Measurements from ENCODE around the gene HEATR3.
"Not testable (repeated sequence)": the region's sequence is repeated elsewhere in the genome, so short reads cannot be mapped to it uniquely, and the experiment has no call there.

Gene HEATR3

GRCh38 chr16:50120711-50121110, 54.9 kb downstream of the HEATR3 start:
- no peaks in the 10 kb centered on the region for H3K36me3 Mint-ChIP-seq
- H3K27me3 Mint-ChIP-seq = peaks cover 36% of the 10 kb centered on the region
- H3K4me3 Mint-ChIP-seq = no peak overlapping the region
- no peak for ATAC-seq
- H3K27ac Mint-ChIP-seq = no peak overlapping the region
- H3K9me3 Mint-ChIP-seq = no peaks in the 10 kb centered on the region
- H3K4me1 Mint-ChIP-seq = peaks cover 29% of the 10 kb centered on the region

GRCh38 chr16:50121278-50121677, 55.5 kb downstream of the HEATR3 start:
- Mint-ChIP-seq H3K27ac (peak overlapping the region; percentile 46), H3K27me3 (peaks cover 36% of the 10 kb centered on the region), H3K36me3 (no peaks in the 10 kb centered on the region), H3K4me1 (peaks cover 33% of the 10 kb centered on the region), H3K9me3 (no peaks in the 10 kb centered on the region), H3K4me3 (no peak overlapping the region)
- peak; percentile 65 for ATAC-seq

- peaks cover 30% of the 10 kb centered on the region for H3K27me3 Mint-ChIP-seq
- no peaks in the 10 kb centered on the region for H3K9me3 Mint-ChIP-seq
- H3K4me1 Mint-ChIP-seq = peaks cover 34% of the 10 kb centered on the region
- H3K27ac Mint-ChIP-seq = peak overlapping the region; percentile 46
- peak; percentile 63 for ATAC-seq
- no peaks in the 10 kb centered on the region for H3K36me3 Mint-ChIP-seq
- no peak overlapping the region for H3K4me3 Mint-ChIP-seq
Observed at GRCh38 chr16:50121721-50122445, 56.1 kb downstream of the HEATR3 start.

- H3K9me3 Mint-ChIP-seq = no peaks in the 10 kb centered on the region
- H3K27me3 Mint-ChIP-seq = peaks cover 24% of the 10 kb centered on the region
- no peak overlapping the region for H3K27ac Mint-ChIP-seq
- no peak overlapping the region for H3K4me3 Mint-ChIP-seq
- no peak for ATAC-seq
- peaks cover 34% of the 10 kb centered on the region for H3K4me1 Mint-ChIP-seq
- H3K36me3 Mint-ChIP-seq = no peaks in the 10 kb centered on the region
Observed at GRCh38 chr16:50123417-50123816, 57.6 kb downstream of the HEATR3 start.

- H3K4me1 Mint-ChIP-seq = peaks cover 30% of the 10 kb centered on the region
- no peak for ATAC-seq
- H3K27me3 Mint-ChIP-seq = peaks cover 13% of the 10 kb centered on the region
- H3K36me3 Mint-ChIP-seq = no peaks in the 10 kb centered on the region
- no peaks in the 10 kb centered on the region for H3K9me3 Mint-ChIP-seq
- H3K4me3 Mint-ChIP-seq = no peak overlapping the region
- no peak overlapping the region for H3K27ac Mint-ChIP-seq
Observed at GRCh38 chr16:50124769-50125168, 59.0 kb downstream of the HEATR3 start.

- ATAC-seq = peak; percentile 61
- Mint-ChIP-seq H3K27me3 (peaks cover 13% of the 10 kb centered on the region), H3K4me3 (no peak overlapping the region), H3K9me3 (no peaks in the 10 kb centered on the region), H3K27ac (peak overlapping the region; percentile 53), H3K4me1 (peaks cover 27% of the 10 kb centered on the region), H3K36me3 (no peaks in the 10 kb centered on the region)
Observed at GRCh38 chr16:50126183-50126582, 60.4 kb downstream of the HEATR3 start.

GRCh38 chr16:50132571-50132970, 66.8 kb downstream of the HEATR3 start:
- H3K27ac Mint-ChIP-seq, H3K9me3 Mint-ChIP-seq, H3K4me1 Mint-ChIP-seq, H3K36me3 Mint-ChIP-seq, H3K27me3 Mint-ChIP-seq, ATAC-seq, H3K4me3 Mint-ChIP-seq: not testable (repeated sequence)

- no peaks in the 10 kb centered on the region for H3K4me1 Mint-ChIP-seq
- H3K27me3 Mint-ChIP-seq = no peaks in the 10 kb centered on the region
- H3K9me3 Mint-ChIP-seq = no peaks in the 10 kb centered on the region
- no peak overlapping the region for H3K27ac Mint-ChIP-seq
- ATAC-seq = no peak
- H3K36me3 Mint-ChIP-seq = no peaks in the 10 kb centered on the region
- no peak overlapping the region for H3K4me3 Mint-ChIP-seq
Observed at GRCh38 chr16:50133214-50133613, 67.4 kb downstream of the HEATR3 start.

- no peak overlapping the region for H3K27ac Mint-ChIP-seq
- H3K9me3 Mint-ChIP-seq = no peaks in the 10 kb centered on the region
- ATAC-seq = no peak
Observed at GRCh38 chr16:50136399-50136798, 70.6 kb downstream of the HEATR3 start.

GRCh38 chr16:50137268-50137667, 71.5 kb downstream of the HEATR3 start:
- ATAC-seq = no peak
- H3K36me3 Mint-ChIP-seq = no peaks in the 10 kb centered on the region
- no peaks in the 10 kb centered on the region for H3K27me3 Mint-ChIP-seq
- H3K9me3 Mint-ChIP-seq = no peaks in the 10 kb centered on the region
- no peak overlapping the region for H3K27ac Mint-ChIP-seq
- H3K4me3 Mint-ChIP-seq = no peak overlapping the region
- H3K4me1 Mint-ChIP-seq = no peaks in the 10 kb centered on the region

More at GRCh38 chr16:50136399-50136798, 70.6 kb downstream of the HEATR3 start:
- no peaks in the 10 kb centered on the region for H3K4me1 Mint-ChIP-seq
- H3K4me3 Mint-ChIP-seq = no peak overlapping the region
- no peaks in the 10 kb centered on the region for H3K36me3 Mint-ChIP-seq
- no peaks in the 10 kb centered on the region for H3K27me3 Mint-ChIP-seq

GRCh38 chr16:50139580-50139979, 73.8 kb downstream of the HEATR3 start:
- ATAC-seq = no peak
- no peaks in the 10 kb centered on the region for H3K4me1 Mint-ChIP-seq
- no peaks in the 10 kb centered on the region for H3K27me3 Mint-ChIP-seq
- H3K9me3 Mint-ChIP-seq = no peaks in the 10 kb centered on the region
- no peak overlapping the region for H3K4me3 Mint-ChIP-seq
- no peaks in the 10 kb centered on the region for H3K36me3 Mint-ChIP-seq
- H3K27ac Mint-ChIP-seq = no peak overlapping the region

- H3K4me3 Mint-ChIP-seq = no peak overlapping the region
- no peaks in the 10 kb centered on the region for H3K36me3 Mint-ChIP-seq
- no peaks in the 10 kb centered on the region for H3K27me3 Mint-ChIP-seq
- no peaks in the 10 kb centered on the region for H3K4me1 Mint-ChIP-seq
- no peak overlapping the region for H3K27ac Mint-ChIP-seq
- H3K9me3 Mint-ChIP-seq = no peaks in the 10 kb centered on the region
- no peak for ATAC-seq
Observed at GRCh38 chr16:50144211-50144610, 78.4 kb downstream of the HEATR3 start.

GRCh38 chr16:50146479-50147435, 81.0 kb downstream of the HEATR3 start:
- H3K9me3 Mint-ChIP-seq = no peaks in the 10 kb centered on the region
- ATAC-seq = no peak
- no peaks in the 10 kb centered on the region for H3K36me3 Mint-ChIP-seq
- no peak overlapping the region for H3K4me3 Mint-ChIP-seq
- peaks cover 3% of the 10 kb centered on the region for H3K4me1 Mint-ChIP-seq
- H3K27ac Mint-ChIP-seq = no peak overlapping the region
- H3K27me3 Mint-ChIP-seq = no peaks in the 10 kb centered on the region

- H3K4me1 Mint-ChIP-seq = peaks cover 28% of the 10 kb centered on the region
- H3K36me3 Mint-ChIP-seq = no peaks in the 10 kb centered on the region
- H3K4me3 Mint-ChIP-seq = peak overlapping the region; percentile 82
- H3K27me3 Mint-ChIP-seq = no peaks in the 10 kb centered on the region
- peak overlapping the region; percentile 98 for H3K27ac Mint-ChIP-seq
- no peak for ATAC-seq
- no peaks in the 10 kb centered on the region for H3K9me3 Mint-ChIP-seq
Observed at GRCh38 chr16:50151322-50151721, 85.6 kb downstream of the HEATR3 start.

- no peak for ATAC-seq
- peaks cover 33% of the 10 kb centered on the region for H3K4me1 Mint-ChIP-seq
Observed at GRCh38 chr16:50151756-50152155, 86.0 kb downstream of the HEATR3 start.

More at GRCh38 chr16:50151756-50152155, 86.0 kb downstream of the HEATR3 start:
- Mint-ChIP-seq H3K4me3 (peak overlapping the region; percentile 82), H3K36me3 (no peaks in the 10 kb centered on the region), H3K27ac (peak overlapping the region; percentile 98), H3K27me3 (no peaks in the 10 kb centered on the region), H3K9me3 (no peaks in the 10 kb centered on the region)
